ENCODE results near the gene P3H3. TPM values are rescaled to one million over a fixed set of nuclear protein-coding genes. Genes with fewer than 3 reads are reported as not detected.

Gene P3H3
- total and polyA plus RNA-seq, 9 of the 15 experiments (the other 6 are each of a cell fraction or from before 2014, with no cell fraction given), result 0.03 to 15.0 (median 4.8) TPM

DNA sequence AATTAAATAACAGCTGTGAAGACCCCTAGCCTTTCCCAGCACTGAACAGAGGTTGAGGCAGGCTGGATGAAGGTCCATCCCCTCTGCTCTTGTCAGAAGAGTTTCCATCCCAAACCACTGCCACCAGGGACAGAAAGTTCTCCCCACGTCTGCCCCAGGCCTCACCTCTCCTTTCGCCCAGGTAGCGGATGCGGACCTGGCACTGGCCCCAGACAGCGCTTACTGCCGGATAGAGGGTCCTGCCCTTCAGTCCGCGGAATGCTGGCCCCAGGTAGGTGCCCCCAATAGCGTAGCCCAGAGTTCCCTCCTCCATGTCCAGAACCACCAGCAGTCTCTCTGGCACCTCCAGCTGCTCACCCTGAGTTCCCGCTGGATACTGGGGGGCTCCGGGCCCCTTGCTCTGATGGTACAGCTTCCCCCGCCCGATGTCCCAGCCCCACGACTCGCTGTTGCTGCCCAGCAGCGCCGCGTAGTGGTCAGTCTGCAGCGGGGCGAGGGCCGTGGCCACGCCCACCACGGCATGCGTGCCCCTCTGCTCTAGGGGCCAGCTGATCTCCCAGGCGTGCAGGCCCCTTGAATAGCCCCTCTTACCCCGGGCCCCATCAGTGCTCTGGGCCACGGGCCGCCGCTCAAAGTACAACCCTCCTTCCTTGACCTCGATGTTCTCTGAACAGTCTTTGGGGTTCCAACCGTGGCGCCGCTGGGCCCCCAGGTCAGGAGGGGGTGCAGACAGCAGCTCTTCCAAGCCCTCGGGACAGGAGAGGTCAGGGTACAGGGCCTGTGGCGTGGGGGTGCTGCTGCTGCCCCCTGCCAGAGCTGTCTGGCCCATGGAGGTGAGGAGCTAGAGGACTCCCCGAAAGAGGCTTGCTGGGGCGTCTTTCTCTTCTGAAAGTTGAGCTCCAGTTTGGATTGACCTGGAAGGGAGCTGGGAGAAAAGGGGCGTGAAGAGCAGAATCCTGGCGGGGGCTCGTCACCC lies 44.2 kb downstream of the P3H3 start:
- ATAC-seq (peak; percentile 76), FAIRE-seq (no peak), DNase-seq (ENCODE audit: extremely low read depth in 1 of 4, low spot score in 3 of 4) (peak; percentile 59 to 89 (median 70))
- Histone ChIP-seq H3K9me1 (ENCODE audit: control insufficient read depth, insufficient read depth, low read length) (no peaks in the 10 kb centered on the region), H3K4me2 (ENCODE audit: insufficient read depth, low read length) (peak overlapping the region; percentile 88), H3K9ac (ENCODE audit: insufficient read depth in 1 of 2, low read depth in 2 of 2, low read length in 2 of 2) (peak overlapping the region; percentile 81 to 95), H3K4me1 (replicated peaks in 1 of 2; ENCODE audit: control insufficient read depth in 2 of 2, insufficient read depth in 2 of 2, low read length in 2 of 2) (peaks cover 30 to 52% of the 10 kb centered on the region in 2 experiments; a peak in 4 of 5 replicates), H3K4me3 (peak overlapping the region; percentile 73), H4K20me1 (replicated peaks; ENCODE audit: control insufficient read depth, insufficient read depth, low read length) (peaks cover 47% of the 10 kb centered on the region), H3K79me2 (ENCODE audit: control insufficient read depth, insufficient read depth, low read length) (peaks cover 59% of the 10 kb centered on the region), H3K27ac (ENCODE audit: extremely low read depth, low read depth, low read length) (peak overlapping the region; percentile 78), H3K36me3 (ENCODE audit: control insufficient read depth, insufficient read depth, low read length) (peaks cover 46% of the 10 kb centered on the region), H3K27me3 (ENCODE audit: control insufficient read depth in 2 of 2, insufficient read depth in 2 of 2, low read length in 2 of 2) (no peaks in the 10 kb centered on the region), H3K9me3 (replicated peaks; ENCODE audit: control insufficient read depth, insufficient read depth, low read depth, low read length) (no peaks in the 10 kb centered on the region), H2AFZ (ENCODE audit: low read depth, low read length) (no peak overlapping the region)
- TSS peak; percentile 84 for BruUV-seq (replicated peaks)
- in situ Hi-C loops (cut with MboI) (no loop called here), intact Hi-C loops (cut with micrococcal nuclease) (loop anchor here (2.0 kb wide), 1 partner anchor 18 kb away; no protein-coding TSS in a partner anchor)
- WGBS (ENCODE audit: insufficient coverage, low coverage, missing lambda C conversion rate), result 4% methylated on average over 23 of the region's 40 CpGs
- ChIA-PET CTCF (ENCODE audit: low intra/inter-chr PET ratio) (interaction anchor here (0.7 kb wide), 1 partner anchor 170 kb away, joined by 3 read pairs; no protein-coding TSS in a partner anchor), POLR2A (interaction anchor here (0.6 to 11.3 kb wide), 27 partner anchors 8 to 415 kb away, joined by 3 to 174 read pairs (median 4); partner anchors contain the start of genes C12orf57, CDCA3, COPS7A and RNU7-1)
- TF ChIP-seq MEF2D (tag; conservative IDR thresholded peaks at IDR 0.05; ENCODE audit: low read depth) (no peak), FOXJ3 (CRISPR knock-in tag; IDR thresholded peaks at IDR 0.05) (no peak), CHD2 (IDR thresholded peaks at IDR 0.05; ENCODE audit: low read depth, low read length) (no peak), ZNF395 (CRISPR knock-in tag; IDR thresholded peaks at IDR 0.05) (peak; percentile 35; the same call in 1 of the 2 replicates), SMARCA4 (IDR thresholded peaks at IDR 0.05) (peak; percentile 60; the same call in 1 of the 2 replicates), NR0B1 (IDR thresholded peaks at IDR 0.05; ENCODE audit: partially characterized antibody) (no peak), ZNF282 (CRISPR knock-in tag; IDR thresholded peaks at IDR 0.05) (no peak), BRF1 (IDR thresholded peaks at IDR 0.05; ENCODE audit: borderline replicate concordance, extremely low read depth, insufficient read length) (no peak), E2F6 (IDR thresholded peaks at IDR 0.05; ENCODE audit: borderline replicate concordance in 1 of 2, extremely low read depth in 1 of 2, insufficient read depth in 1 of 2, insufficient read length in 1 of 2, low read depth in 1 of 2, low read length in 1 of 2, poor library complexity in 1 of 2, severe bottlenecking in 1 of 2) (peak in 1 of 2 experiments; percentile 21), U2AF2 (optimal IDR thresholded peaks at IDR 0.05; ENCODE audit: low read depth, low read length) (no peak), ASH1L (IDR thresholded peaks at IDR 0.05; ENCODE audit: borderline replicate concordance, low read depth, partially characterized antibody) (no peak), ZNF174 (CRISPR knock-in tag; IDR thresholded peaks at IDR 0.05) (no peak), SRSF3 (IDR thresholded peaks at IDR 0.05; ENCODE audit: insufficient read depth, low read length) (no peak), ZFP36 (IDR thresholded peaks at IDR 0.05; ENCODE audit: low read depth, low read length, partially characterized antibody) (no peak)
- TF ChIP-seq, protein P1, sequence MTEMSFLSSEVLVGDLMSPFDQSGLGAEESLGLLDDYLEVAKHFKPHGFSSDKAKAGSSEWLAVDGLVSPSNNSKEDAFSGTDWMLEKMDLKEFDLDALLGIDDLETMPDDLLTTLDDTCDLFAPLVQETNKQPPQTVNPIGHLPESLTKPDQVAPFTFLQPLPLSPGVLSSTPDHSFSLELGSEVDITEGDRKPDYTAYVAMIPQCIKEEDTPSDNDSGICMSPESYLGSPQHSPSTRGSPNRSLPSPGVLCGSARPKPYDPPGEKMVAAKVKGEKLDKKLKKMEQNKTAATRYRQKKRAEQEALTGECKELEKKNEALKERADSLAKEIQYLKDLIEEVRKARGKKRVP (CRISPR knock-in tag; IDR thresholded peaks at IDR 0.05), result no peak

Data from K562 (cell line).